AG10803 (cell line): Measurements from ENCODE around the gene SDCCAG8.
A peak's percentile ranks its signal among the peaks of the same experiment; 100 is the strongest.

Experiments
- DNase-seq: peaks from one replicate; pipeline ENCODE4 v3.0.0; 2010; ENCODE audit warnings: low read depth
- H3K4me3 ChIP-seq: 2 replicates; pipeline ENCODE4 v1.5.1; 2011; ENCODE audit warnings: mild to moderate bottlenecking, low read length, control low read depth
- TF ChIP-seq, protein P1 (sequence below): conservative IDR thresholded peaks from 2 replicates; pipeline ENCODE4 v1.5.1; 2011; ENCODE audit warnings: mild to moderate bottlenecking, low read length, control low read depth, inconsistent platforms

SDCCAG8 gene

DNA sequence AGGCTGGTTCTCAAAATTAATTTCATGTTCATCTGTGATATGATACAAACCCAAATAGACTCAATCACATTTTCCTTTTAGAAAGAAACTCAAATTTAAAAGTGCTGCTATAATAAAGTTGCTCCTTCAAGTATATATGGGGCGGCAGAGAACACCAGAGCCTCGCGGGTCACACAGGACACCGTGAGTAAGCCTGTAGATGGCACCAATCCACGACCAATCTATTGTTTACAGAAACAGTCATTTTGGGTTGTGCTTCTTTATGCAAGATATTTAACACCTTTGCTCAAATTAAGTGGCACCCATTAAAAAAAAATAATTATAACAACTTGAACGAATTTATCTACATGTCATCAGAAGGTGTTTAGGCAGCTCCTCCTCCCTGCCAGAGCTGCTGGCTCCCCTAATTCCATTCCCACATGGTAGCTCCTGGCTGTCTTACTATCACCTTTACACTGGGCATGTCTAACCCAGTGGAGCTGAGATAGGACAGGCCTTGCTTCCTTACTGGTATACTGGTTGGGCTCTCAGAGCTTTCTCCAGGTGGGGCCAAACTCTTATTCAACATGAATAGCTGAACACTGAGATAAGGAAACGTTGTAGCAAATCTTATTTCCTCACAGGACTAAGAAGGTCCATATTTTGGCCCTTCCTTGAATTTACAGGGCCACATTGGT is 287.0 kb downstream of the SDCCAG8 start:
- no peak overlapping the region for H3K4me3 ChIP-seq
- TF ChIP-seq, protein P1, sequence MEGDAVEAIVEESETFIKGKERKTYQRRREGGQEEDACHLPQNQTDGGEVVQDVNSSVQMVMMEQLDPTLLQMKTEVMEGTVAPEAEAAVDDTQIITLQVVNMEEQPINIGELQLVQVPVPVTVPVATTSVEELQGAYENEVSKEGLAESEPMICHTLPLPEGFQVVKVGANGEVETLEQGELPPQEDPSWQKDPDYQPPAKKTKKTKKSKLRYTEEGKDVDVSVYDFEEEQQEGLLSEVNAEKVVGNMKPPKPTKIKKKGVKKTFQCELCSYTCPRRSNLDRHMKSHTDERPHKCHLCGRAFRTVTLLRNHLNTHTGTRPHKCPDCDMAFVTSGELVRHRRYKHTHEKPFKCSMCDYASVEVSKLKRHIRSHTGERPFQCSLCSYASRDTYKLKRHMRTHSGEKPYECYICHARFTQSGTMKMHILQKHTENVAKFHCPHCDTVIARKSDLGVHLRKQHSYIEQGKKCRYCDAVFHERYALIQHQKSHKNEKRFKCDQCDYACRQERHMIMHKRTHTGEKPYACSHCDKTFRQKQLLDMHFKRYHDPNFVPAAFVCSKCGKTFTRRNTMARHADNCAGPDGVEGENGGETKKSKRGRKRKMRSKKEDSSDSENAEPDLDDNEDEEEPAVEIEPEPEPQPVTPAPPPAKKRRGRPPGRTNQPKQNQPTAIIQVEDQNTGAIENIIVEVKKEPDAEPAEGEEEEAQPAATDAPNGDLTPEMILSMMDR: no peak
- no peak for DNase-seq

- DNase-seq: no peak
- TF ChIP-seq, protein P1: no peak
Observed at GRCh38 chr1:243543501-243543900, 287.7 kb downstream of the SDCCAG8 start.

DNA sequence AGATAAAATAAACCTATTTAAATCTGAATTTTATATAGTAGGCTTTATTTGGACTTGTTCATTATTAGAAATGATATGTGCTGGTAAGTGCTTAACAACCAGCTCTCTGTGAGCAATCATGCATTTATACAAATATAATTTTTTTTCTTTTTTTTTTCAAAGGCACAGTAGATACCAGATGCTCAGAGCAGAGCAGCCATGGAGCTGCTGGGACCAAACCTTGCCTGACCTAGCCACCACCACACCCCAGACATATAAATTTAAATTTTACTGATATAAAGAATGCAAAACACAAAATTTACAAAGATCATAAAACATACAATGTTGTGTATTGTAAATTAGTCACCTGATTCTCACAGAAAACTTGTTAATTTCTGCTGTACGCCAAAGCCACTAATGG is 290.6 kb downstream of the SDCCAG8 start:
- no peak for DNase-seq
- H3K4me3 ChIP-seq: no peak overlapping the region

More at GRCh38 chr1:243543501-243543900, 287.7 kb downstream of the SDCCAG8 start:
- H3K4me3 ChIP-seq: no peak overlapping the region

DNA sequence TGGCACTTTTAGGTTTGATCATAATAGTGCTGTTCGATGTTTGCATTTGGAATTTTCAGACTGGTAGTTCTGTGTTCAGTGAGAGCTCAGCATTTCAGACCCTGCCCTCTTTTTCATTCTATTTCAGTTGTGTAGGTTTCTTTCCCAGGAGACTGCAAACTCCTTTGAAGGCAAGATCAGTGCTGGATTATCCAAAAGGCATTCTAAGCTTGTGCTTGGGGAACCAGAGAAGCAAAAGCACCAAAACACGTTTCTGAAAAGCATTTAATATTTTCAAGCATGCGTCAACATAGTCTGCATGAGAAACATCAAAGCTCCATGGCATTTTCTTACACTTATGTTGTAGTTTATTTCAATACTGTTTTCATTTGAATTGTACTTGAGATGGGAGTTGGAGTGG is 292.1 kb downstream of the SDCCAG8 start:
- no peak overlapping the region for H3K4me3 ChIP-seq
- DNase-seq: no peak
- TF ChIP-seq, protein P1: no peak

More for the DNA sequence above, 290.6 kb downstream of the SDCCAG8 start:
- TF ChIP-seq, protein P1: no peak

DNA sequence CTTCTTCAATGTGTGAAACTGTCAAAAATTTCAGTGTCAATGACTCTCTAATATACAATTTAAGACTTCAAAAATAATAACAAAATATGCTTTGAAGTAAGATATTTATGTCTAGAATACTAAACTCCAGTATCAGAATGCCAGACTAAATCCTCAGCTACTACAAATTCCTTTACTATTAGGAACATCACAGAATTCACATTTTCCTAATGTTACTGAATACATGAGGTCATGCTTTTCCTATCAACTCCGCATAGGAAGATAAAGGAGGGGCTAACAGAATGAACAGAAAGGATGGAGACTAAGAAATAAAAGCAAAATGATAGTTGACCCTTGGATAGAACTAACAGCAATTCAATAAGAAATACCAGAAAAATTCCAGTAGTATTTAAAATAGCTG is 292.7 kb downstream of the SDCCAG8 start:
- no peak overlapping the region for H3K4me3 ChIP-seq
- no peak for DNase-seq
- TF ChIP-seq, protein P1: no peak

DNA sequence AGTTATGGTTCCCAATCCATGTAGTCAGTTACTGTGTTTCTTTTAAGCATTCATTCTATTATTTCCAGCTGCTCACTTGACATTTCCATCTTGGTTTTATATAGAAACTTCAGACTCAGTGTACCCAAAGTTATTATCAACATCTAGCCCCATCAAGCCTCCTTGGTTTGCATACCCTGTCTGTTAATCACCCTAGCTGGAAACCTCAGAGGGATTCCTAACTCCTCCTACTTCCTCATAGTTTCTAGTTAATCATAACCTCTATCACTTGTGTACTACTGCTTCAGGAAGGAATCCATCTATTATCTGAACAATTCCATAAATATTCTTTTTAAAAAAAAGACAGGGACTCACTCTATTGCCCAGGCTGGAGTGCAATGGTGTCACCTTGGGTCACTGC is 293.3 kb downstream of the SDCCAG8 start:
- no peak overlapping the region for H3K4me3 ChIP-seq
- DNase-seq: peak; percentile 45
- TF ChIP-seq, protein P1: no peak
